Measurements from ENCODE around the gene RNF187. TPM values are rescaled to one million over a fixed set of nuclear protein-coding genes. Genes with fewer than 3 reads are reported as not detected.

The RNF187 gene
- total RNA-seq, 4 donors from 2014 or later = 75.8 to 106 (median 80.1) TPM

GRCh38 chr1:228514421-228514820, 27.2 kb downstream of the RNF187 start:
- 69 to 70% methylated on average over 7 of the region's 7 CpGs for WGBS, 2 donors
- intact Hi-C loops (cut with DNase I; ENCODE audit: low total_unique reads) = no loop called here
- peak in 1 of 2 donors; percentile 43 for DNase-seq (ENCODE audit: low spot score in 2 of 2)
- no peak overlapping the region for H3K4me3 ChIP-seq (ENCODE audit: low read depth, poor library complexity, severe bottlenecking)
- TF ChIP-seq CTCF (IDR thresholded peaks at IDR 0.05) (no peak), POLR2A (IDR thresholded peaks at IDR 0.05) (no peak)

- DNase-seq (ENCODE audit: low spot score in 2 of 2) = peak in 1 of 2 donors; percentile 69
- 32 to 34% methylated on average over 2 of the region's 2 CpGs for WGBS, 2 donors
- H3K4me3 ChIP-seq (ENCODE audit: low read depth, poor library complexity, severe bottlenecking) = no peak overlapping the region
These were observed 28.1 kb downstream of the RNF187 start for GRCh38 chr1:228515200-228515834.

GRCh38 chr1:228517655-228518054, 30.5 kb downstream of the RNF187 start:
- 40 to 46% methylated on average over 2 of the region's 2 CpGs for WGBS, 2 donors
- no peak overlapping the region for H3K4me3 ChIP-seq (ENCODE audit: low read depth, poor library complexity, severe bottlenecking)
- intact Hi-C loops (cut with DNase I; ENCODE audit: low total_unique reads) = no loop called here
- no peak for DNase-seq (ENCODE audit: low spot score in 2 of 2)
- TF ChIP-seq CTCF (IDR thresholded peaks at IDR 0.05) (no peak), POLR2A (IDR thresholded peaks at IDR 0.05) (no peak)

More at GRCh38 chr1:228515200-228515834, 28.1 kb downstream of the RNF187 start:
- TF ChIP-seq CTCF (IDR thresholded peaks at IDR 0.05) = no peak
- no peak for TF ChIP-seq POLR2A (IDR thresholded peaks at IDR 0.05)
- intact Hi-C loops (cut with DNase I; ENCODE audit: low total_unique reads) = no loop called here

- DNase-seq (ENCODE audit: low spot score in 2 of 2) = no peak
- intact Hi-C loops (cut with DNase I; ENCODE audit: low total_unique reads) = no loop called here
- no peak overlapping the region for H3K4me3 ChIP-seq (ENCODE audit: low read depth, poor library complexity, severe bottlenecking)
- WGBS, 2 donors = 28 to 36% methylated on average over 5 of the region's 5 CpGs
- no peak for TF ChIP-seq CTCF (IDR thresholded peaks at IDR 0.05)
- no peak for TF ChIP-seq POLR2A (IDR thresholded peaks at IDR 0.05)
These were observed 40.4 kb downstream of the RNF187 start for GRCh38 chr1:228527596-228527995.

GRCh38 chr1:228528612-228529011, 41.4 kb downstream of the RNF187 start:
- intact Hi-C loops (cut with DNase I; ENCODE audit: low total_unique reads) = no loop called here
- TF ChIP-seq CTCF (IDR thresholded peaks at IDR 0.05) = no peak
- no peak for TF ChIP-seq POLR2A (IDR thresholded peaks at IDR 0.05)
- H3K4me3 ChIP-seq (ENCODE audit: low read depth, poor library complexity, severe bottlenecking) = no peak overlapping the region
- 63 to 68% methylated on average over 2 of the region's 2 CpGs for WGBS, 2 donors
- DNase-seq (ENCODE audit: low spot score in 2 of 2) = no peak

All from lower leg skin (tissue), 4 donors.